Measurements from ENCODE around the gene FHOD3.
"Not testable (repeated sequence)": the region's sequence is repeated elsewhere in the genome, so short reads cannot be mapped to it uniquely, and the experiment has no call there.

The FHOD3 gene

GRCh38 chr18:36454848-36455458 is 157.4 kb downstream of the FHOD3 start:
- DNase-seq: no peak

DNA sequence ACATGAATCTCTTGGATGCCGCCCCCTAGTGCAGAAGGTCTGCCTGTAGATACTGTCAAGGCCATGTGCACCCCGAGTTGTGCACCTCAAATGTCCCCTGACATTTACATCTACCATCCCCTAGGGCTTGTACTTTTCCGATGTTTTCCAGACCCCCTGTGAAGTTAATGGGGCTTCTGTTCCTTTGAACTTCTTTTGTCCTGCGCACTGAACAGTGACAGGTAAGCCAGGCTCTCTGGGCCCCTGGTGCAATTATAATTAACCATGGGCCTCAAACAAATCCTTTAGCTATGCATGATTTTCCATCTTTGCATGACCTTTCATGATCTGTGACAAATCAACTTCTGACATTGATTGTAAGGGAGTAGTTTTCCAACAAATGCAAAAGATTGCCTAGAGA is 158.4 kb downstream of the FHOD3 start:
- no peak for DNase-seq

- DNase-seq: no peak
Measured at GRCh38 chr18:36456622-36457021, 159.1 kb downstream of the FHOD3 start.

- DNase-seq: no peak
Measured at GRCh38 chr18:36457683-36458082, 160.2 kb downstream of the FHOD3 start.

- no peak for DNase-seq
Measured at GRCh38 chr18:36458306-36458705, 160.8 kb downstream of the FHOD3 start.

- DNase-seq: no peak
Measured at GRCh38 chr18:36459203-36459602, 161.7 kb downstream of the FHOD3 start.

DNA sequence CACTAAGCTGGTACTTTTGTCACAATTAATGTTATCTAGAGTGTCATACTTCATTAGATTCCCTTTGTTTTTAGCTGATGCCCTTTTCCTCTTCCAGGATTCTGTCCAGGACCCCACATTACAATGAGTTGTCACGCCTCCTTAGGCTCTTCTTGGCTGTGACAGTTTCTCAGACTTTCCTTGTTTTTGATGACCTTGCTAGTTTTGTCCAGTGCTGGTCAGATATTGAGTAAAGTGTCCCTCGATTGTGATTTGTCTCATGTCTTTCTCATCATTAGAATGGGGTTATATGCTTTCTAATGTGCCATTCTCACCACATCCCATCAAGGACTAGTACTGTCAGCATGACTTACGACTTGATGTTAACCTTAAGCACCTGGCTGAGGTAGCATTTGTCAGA is 162.3 kb downstream of the FHOD3 start:
- DNase-seq: no peak

- DNase-seq: no peak
Measured at GRCh38 chr18:36460324-36460850, 162.9 kb downstream of the FHOD3 start.

- no peak for DNase-seq
Measured at GRCh38 chr18:36460854-36461253, 163.3 kb downstream of the FHOD3 start.

DNA sequence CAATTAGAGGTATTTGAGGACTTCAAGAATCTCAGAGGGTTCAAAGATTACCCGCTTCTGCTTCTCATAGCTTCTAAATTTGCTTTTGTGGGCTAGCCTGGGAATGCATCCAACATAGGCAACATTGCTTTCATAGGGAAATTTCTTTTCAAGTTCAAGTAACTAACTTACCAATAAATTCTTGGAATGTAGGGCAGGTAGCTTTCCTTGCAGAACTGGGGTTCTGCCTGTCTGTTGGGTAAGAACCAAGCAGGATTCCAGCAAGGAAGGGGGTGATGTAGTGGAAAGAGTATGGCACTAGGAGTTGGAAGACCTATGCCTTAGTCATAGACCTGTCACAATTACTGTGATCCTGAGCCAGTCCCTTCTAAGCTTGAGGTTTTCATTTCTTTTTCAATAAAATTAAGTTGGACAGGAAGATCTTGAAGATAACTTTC is 164.1 kb downstream of the FHOD3 start:
- no peak for DNase-seq

- not testable (repeated sequence) for DNase-seq
Measured at GRCh38 chr18:36463516-36463915, 166.0 kb downstream of the FHOD3 start.

DNA sequence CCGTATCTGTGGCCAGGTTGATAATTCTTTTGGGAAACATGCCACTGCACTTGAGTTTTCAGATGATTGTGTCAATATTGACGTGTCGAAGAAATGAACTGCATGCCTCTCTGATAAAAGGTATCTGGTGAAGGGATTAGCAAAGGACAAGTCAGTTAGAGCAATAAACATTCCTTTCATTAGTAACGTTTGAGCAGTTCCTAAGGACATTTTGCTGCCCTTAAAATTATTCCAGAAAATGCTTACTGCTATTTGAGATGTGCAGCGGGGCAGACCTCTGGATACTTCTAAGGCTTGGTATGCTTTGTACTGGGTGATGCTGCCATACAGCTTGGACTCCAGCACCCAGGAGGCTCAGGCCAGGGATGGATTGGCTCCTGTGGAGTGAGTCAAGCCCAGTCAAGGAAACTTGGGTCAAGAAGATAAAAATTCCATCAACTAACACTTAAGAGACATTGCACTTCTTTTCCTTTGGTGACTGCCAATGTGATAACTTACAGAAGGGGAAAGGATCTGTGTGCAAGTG is 166.7 kb downstream of the FHOD3 start:
- DNase-seq: no peak

- DNase-seq: no peak
Measured at GRCh38 chr18:36465276-36465675, 167.8 kb downstream of the FHOD3 start.

- DNase-seq: no peak
Measured at GRCh38 chr18:36465970-36466369, 168.5 kb downstream of the FHOD3 start.

DNA sequence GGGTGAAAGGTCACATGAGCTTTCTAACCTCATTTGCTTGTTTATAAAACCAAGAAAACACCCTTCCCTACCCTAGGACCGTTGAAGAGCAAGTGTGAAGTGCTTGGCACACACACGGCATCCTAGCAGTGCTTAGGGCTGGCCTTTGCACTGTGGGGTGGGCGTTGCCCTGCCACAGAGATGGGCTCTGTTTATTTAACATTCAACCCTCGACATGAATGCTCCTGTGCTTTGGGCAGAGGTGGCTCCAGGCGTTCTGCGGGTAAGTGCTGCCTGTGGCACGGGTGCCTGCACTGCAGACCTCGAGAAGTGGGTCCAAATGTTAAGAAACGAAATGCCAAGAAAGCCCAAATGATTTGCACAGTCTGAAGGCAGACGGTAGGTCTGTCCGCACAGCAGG is 170.1 kb downstream of the FHOD3 start:
- no peak for DNase-seq

DNA sequence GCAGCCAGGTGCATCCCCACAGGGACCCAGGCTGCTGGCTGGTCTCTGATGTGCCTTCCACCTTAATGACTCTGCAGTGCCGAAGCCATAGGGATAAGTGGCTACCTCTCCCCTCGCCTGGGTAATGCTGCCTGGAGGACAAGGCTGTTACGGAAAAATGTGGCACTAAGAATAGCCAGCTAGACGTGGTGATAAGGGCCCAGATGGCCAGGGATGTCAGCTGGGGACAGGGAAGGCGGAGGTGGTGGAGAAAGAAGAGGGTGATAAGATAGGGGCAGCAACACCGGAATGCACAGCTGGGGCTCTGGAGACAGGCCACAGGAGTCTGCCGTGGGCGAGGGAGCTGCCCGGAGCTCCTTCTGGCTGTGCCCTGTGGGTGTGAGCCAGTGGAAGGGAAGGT is 170.6 kb downstream of the FHOD3 start:
- DNase-seq: no peak

DNA sequence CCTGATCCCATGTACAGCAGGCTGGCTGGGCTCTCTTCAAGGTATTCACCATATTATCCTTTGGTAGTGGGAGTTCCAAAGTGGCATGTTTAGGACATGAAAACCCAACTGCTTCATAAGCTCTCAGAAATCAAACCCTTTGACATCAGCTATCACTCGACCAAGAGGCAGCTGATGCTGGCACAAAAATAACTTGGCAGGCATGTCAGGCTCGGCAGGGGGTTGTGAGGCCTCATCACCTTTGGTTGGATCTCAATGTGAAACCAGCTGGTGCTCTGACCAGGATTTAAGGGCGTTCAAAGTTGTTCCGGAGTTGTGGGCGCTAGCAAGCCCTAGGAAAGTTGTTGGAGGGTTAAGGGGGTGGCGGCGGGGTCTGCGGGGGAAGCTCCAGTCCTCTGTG is 171.9 kb downstream of the FHOD3 start:
- DNase-seq: no peak

DNA sequence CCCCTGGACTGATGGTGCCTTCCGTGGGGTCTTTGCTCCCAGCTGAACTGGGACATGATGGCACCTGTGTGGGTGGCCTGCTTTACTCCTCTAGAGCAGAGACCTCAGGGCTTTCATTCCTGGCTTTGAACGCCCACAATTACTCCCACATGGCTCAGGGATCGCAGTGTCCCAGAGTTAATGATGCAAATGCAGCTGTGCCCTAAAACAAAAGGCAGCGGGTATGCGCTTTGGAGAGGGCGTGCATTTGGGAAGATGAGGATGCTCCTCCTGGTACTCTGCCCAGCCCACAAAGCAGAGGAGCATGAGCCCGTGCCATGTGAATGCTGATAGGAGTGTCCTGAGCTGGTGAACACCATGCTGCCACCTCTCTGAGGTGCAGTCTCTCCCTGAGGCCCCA is 173.4 kb downstream of the FHOD3 start:
- DNase-seq: no peak

- DNase-seq: no peak
Measured at GRCh38 chr18:36471393-36471792, 173.9 kb downstream of the FHOD3 start.

GRCh38 chr18:36476433-36476832 is 178.9 kb downstream of the FHOD3 start:
- DNase-seq: no peak

DNA sequence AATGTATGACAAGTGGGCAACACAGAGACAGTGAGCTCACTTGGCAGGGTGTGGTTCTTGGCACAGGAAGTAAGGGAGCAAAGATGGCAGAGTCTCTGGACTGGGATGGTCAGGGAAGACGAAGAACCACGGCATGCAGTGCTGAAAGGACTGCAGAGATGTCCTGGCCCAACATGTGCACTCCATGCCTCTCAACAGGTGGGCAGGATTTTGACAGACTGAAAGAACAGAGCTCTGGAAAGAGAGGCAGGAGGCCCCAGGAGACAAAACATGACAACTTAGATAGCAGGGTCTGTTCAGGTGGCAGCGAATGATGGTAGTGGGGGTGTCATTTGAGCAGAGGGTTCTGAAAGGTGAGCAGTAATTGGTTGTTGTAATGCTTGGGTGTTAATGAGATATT is 180.3 kb downstream of the FHOD3 start:
- DNase-seq: no peak

DNA sequence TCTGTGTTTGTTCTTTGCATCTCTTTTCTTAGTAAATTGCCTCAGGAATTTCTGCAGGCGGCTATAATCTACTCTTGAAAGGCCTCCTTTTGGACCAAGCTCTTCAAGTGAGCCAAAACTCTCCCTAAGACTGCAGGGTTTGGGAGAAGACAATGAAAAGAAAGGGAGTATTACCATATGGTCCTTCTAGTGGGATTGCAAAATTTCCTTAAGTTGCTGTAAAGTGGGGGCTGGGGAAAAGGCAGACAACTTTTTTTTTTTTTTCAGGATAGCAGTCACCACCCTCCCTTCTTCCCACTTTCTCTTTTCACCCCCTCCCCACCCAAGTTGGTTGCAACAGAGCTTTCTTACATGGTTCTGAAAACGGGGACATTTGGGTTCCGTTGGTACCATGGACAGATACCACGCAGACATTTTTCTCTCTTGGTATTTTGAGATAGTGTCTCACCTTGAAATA is 183.7 kb downstream of the FHOD3 start:
- DNase-seq: no peak

DNA sequence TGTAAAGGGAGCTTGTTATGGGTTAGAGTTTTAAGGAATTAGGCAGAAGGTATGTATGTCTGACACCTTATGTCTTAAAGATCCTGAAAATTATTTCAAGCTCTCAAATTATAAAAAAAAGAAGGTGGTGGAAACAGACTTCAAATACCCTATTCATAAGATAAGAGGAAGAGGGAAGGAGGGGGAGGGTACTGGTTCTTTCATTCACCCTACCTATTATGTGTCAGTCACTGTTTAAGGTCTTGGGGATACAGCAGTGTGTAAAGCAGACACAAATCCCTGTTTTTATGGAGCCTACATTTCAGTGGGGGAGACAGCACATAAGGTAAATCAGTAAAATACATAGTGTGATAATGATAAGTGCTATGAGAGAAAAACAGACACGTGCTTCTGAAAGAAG is 184.4 kb downstream of the FHOD3 start:
- no peak for DNase-seq

DNA sequence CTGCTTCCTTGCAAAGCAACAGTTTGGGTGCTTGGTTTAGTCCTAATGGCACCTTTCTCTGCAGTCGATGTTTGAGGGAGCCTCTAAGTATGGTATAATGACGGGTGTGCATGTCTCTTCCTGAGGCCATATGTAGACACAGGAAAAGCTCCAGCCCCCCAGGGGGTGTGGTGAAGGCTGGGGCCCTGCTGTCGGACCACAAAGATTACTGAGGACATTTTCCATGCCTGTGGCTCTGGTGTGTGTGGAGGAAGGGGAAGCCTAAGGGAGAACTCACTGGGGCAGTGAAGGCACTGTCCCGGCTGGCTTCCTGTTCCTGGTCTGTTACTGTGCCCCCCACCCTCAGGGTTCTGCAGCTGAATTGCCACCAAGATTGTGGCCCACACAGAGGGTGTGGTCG is 187.1 kb downstream of the FHOD3 start:
- no peak for DNase-seq

- no peak for DNase-seq
Measured at GRCh38 chr18:36485772-36486171, 188.3 kb downstream of the FHOD3 start.

Measured in stimulated activated CD4-positive, alpha-beta T cell treated with anti-CD3 and anti-CD28 coated beads, Interleukin-4, amount 100 ng/mL, for 1 hour (primary cell).